ENCODE measurements around the gene ADARB1. TPM values are rescaled to one million over a fixed set of nuclear protein-coding genes. Genes with fewer than 3 reads are reported as not detected.

ADARB1 gene
- polyA plus RNA-seq, 1 of the 3 experiments (the other 2 are of a cell fraction): 7.8 TPM

GRCh38 chr21:45088116-45088515 lies 13.7 kb downstream of the ADARB1 start:
- Histone ChIP-seq H3K9me3 (no peaks in the 10 kb centered on the region), H3K9me2 (no peaks in the 10 kb centered on the region), H3K9ac (no peak overlapping the region), H3K79me2 (ENCODE audit: insufficient read depth) (peaks cover 31% of the 10 kb centered on the region; the same call in 1 of the 2 replicates), H3K27ac (ENCODE audit: low read depth in 2 of 2, low read length in 1 of 2) (no peak overlapping the region), H3K27me3 (ENCODE audit: insufficient read depth) (no peaks in the 10 kb centered on the region), H2AFZ (ENCODE audit: low read depth) (no peak overlapping the region), H3K36me3 (replicated peaks in 1 of 2; ENCODE audit: control insufficient read depth in 1 of 2, insufficient read depth in 2 of 2, low read length in 1 of 2) (no peaks in the 10 kb centered on the region), H4K20me1 (ENCODE audit: insufficient read depth) (no peaks in the 10 kb centered on the region), H3K4me2 (no peak overlapping the region), H3F3A (replicated peaks; ENCODE audit: insufficient read depth) (no peaks in the 10 kb centered on the region), H3K4me1 (ENCODE audit: control insufficient read depth in 1 of 2, insufficient read depth in 2 of 2, low read depth in 1 of 2, low read length in 1 of 2) (peaks cover 6 to 33% of the 10 kb centered on the region in 2 experiments; a peak in 2 of 4 replicates), H3K4me3 (ENCODE audit: low read depth in 2 of 2, low read length in 1 of 2) (no peak overlapping the region)
- no peak for TF ChIP-seq EZH2phosphoT487 (IDR thresholded peaks at IDR 0.05; ENCODE audit: borderline replicate concordance, low read depth)
- TF ChIP-seq RFX5 (IDR thresholded peaks at IDR 0.05; ENCODE audit: low read length): no peak
- no peak for TF ChIP-seq RXRA (IDR thresholded peaks at IDR 0.05; ENCODE audit: borderline replicate concordance, low read depth)
- TF ChIP-seq POLR2AphosphoS5 (IDR thresholded peaks at IDR 0.05; ENCODE audit: low read depth, low read length): no peak
- TF ChIP-seq TCF12 (IDR thresholded peaks at IDR 0.05): no peak
- TF ChIP-seq SIN3A (IDR thresholded peaks at IDR 0.05; ENCODE audit: borderline replicate concordance, low read depth, low read length): no peak
- no peak for TF ChIP-seq ELF1 (IDR thresholded peaks at IDR 0.05)
- no peak for TF ChIP-seq NFIC (IDR thresholded peaks at IDR 0.05; ENCODE audit: borderline replicate concordance)
- no peak for TF ChIP-seq CTCF (IDR thresholded peaks at IDR 0.05)
- no peak for TF ChIP-seq REST (IDR thresholded peaks at IDR 0.05; ENCODE audit: low read depth, low read length)
- TF ChIP-seq MEF2A (IDR thresholded peaks at IDR 0.05; ENCODE audit: borderline replicate concordance, low read depth): no peak
- TF ChIP-seq GATA2 (CRISPR knock-in tag; IDR thresholded peaks at IDR 0.05): no peak
- CTCF ChIA-PET: no interaction called here
- no peak for DNase-seq
- over 99% methylated on average over 4 of the region's 4 CpGs for WGBS (ENCODE audit: low lambda C conversion rate)
- POLR2A ChIA-PET: no interaction called here

GRCh38 chr21:45088729-45089128 lies 14.3 kb downstream of the ADARB1 start:
- no peaks in the 10 kb centered on the region for H3F3A ChIP-seq (replicated peaks; ENCODE audit: insufficient read depth)
- 90% methylated on average over 8 of the region's 8 CpGs for WGBS (ENCODE audit: low lambda C conversion rate)
- H3K9me3 ChIP-seq: no peaks in the 10 kb centered on the region
- peaks cover 6 to 38% of the 10 kb centered on the region in 2 experiments; a peak in 2 of 4 replicates for H3K4me1 ChIP-seq (ENCODE audit: control insufficient read depth in 1 of 2, insufficient read depth in 2 of 2, low read depth in 1 of 2, low read length in 1 of 2)
- DNase-seq: no peak
- no peaks in the 10 kb centered on the region for H4K20me1 ChIP-seq (ENCODE audit: insufficient read depth)
- H3K4me3 ChIP-seq (ENCODE audit: low read depth in 2 of 2, low read length in 1 of 2): no peak overlapping the region
- CTCF ChIA-PET: interaction anchor here (0.6 to 0.9 kb wide), 2 partner anchors 23 to 51 kb away, joined by 4 read pairs; no protein-coding TSS in a partner anchor
- H3K79me2 ChIP-seq (ENCODE audit: insufficient read depth): peaks cover 30% of the 10 kb centered on the region; the same call in 1 of the 2 replicates
- H3K27ac ChIP-seq (ENCODE audit: low read depth in 2 of 2, low read length in 1 of 2): no peak overlapping the region
- no peak overlapping the region for H3K4me2 ChIP-seq
- H2AFZ ChIP-seq (ENCODE audit: low read depth): no peak overlapping the region
- no peaks in the 10 kb centered on the region for H3K36me3 ChIP-seq (replicated peaks in 1 of 2; ENCODE audit: control insufficient read depth in 1 of 2, insufficient read depth in 2 of 2, low read length in 1 of 2)
- POLR2A ChIA-PET: no interaction called here
- no peaks in the 10 kb centered on the region for H3K27me3 ChIP-seq (ENCODE audit: insufficient read depth)
- no peak overlapping the region for H3K9ac ChIP-seq
- H3K9me2 ChIP-seq: no peaks in the 10 kb centered on the region
- TF ChIP-seq SMC3 (IDR thresholded peaks at IDR 0.05; ENCODE audit: low read depth, low read length): no peak
- TF ChIP-seq MAX (IDR thresholded peaks at IDR 0.05; ENCODE audit: low read depth): no peak
- no peak for TF ChIP-seq NRF1 (IDR thresholded peaks at IDR 0.05; ENCODE audit: low read depth, low read length)
- TF ChIP-seq, protein P1, sequence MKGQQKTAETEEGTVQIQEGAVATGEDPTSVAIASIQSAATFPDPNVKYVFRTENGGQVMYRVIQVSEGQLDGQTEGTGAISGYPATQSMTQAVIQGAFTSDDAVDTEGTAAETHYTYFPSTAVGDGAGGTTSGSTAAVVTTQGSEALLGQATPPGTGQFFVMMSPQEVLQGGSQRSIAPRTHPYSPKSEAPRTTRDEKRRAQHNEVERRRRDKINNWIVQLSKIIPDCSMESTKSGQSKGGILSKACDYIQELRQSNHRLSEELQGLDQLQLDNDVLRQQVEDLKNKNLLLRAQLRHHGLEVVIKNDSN (IDR thresholded peaks at IDR 0.05; ENCODE audit: borderline replicate concordance, low read depth): no peak
- no peak for TF ChIP-seq RAD21 (IDR thresholded peaks at IDR 0.05; ENCODE audit: low read length)
- no peak for TF ChIP-seq FOXM1 (IDR thresholded peaks at IDR 0.05; ENCODE audit: low read depth)
- no peak for TF ChIP-seq CTCF (IDR thresholded peaks at IDR 0.05)
- TF ChIP-seq USF2 (IDR thresholded peaks at IDR 0.05; ENCODE audit: borderline replicate concordance, low read depth, low read length): no peak
